Spleen (tissue), 7 donors: ENCODE data around the gene PRIMPOL.
"Not testable (repeated sequence)": the region's sequence is repeated elsewhere in the genome, so short reads cannot be mapped to it uniquely, and the experiment has no call there.

Experiments
- POLR2A ChIP-seq, 3 donors: fragments of 450-650 bp; IDR thresholded peaks; one replicate each; pipeline ENCODE4 v1.5.1; 2017; ENCODE audit warnings: antibody characterized with exemption in 3 of 3, mild to moderate bottlenecking in 1 of 3
- TF ChIP-seq, protein P1 (sequence below), 11 experiments: fragments of 200-600 bp in 7 of 11; fragments of 450-650 bp in 4 of 11; sonication (generic) in 4 of 11; IDR thresholded peaks in 8 of 11; conservative IDR thresholded peaks in 3 of 11; 1 replicate in 7 of 11; 2 replicates in 4 of 11; pipeline versions ENCODE4 v1.4.0 to v1.8.0; 2016 to 2021; ENCODE audit warnings: antibody characterized with exemption in 11 of 11, inconsistent platforms in 4 of 11, mild to moderate bottlenecking in 1 of 11
- donor health status: DM: no; HTN: no; CAD: no; lungs with moderate emphysema.
- donor health status: DM: no; HTN: no; CAD: no.
- donor health status: DM: no; HTN: no; CAD: no.

DNA sequence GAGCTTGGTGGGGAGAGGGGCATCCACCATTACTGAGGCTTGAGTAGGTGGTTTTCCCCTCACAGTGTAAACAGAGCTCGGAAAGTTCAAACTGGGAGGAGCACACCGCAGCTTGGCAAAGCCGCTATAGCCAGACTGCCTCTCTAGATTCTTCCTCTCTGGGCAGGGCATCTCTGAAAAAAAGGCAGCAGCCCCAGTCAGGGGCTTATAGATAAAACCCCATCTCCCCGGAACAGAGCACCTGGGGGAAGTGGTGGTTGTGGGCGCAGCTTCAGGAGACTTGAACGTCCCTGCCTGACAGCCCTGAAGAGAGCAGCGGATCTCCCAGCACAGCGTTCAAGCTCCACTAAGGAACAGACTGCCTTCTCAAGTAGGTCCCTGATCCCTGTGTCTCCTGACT, 48.6 kb upstream of the PRIMPOL start:
- TF ChIP-seq, protein P1, sequence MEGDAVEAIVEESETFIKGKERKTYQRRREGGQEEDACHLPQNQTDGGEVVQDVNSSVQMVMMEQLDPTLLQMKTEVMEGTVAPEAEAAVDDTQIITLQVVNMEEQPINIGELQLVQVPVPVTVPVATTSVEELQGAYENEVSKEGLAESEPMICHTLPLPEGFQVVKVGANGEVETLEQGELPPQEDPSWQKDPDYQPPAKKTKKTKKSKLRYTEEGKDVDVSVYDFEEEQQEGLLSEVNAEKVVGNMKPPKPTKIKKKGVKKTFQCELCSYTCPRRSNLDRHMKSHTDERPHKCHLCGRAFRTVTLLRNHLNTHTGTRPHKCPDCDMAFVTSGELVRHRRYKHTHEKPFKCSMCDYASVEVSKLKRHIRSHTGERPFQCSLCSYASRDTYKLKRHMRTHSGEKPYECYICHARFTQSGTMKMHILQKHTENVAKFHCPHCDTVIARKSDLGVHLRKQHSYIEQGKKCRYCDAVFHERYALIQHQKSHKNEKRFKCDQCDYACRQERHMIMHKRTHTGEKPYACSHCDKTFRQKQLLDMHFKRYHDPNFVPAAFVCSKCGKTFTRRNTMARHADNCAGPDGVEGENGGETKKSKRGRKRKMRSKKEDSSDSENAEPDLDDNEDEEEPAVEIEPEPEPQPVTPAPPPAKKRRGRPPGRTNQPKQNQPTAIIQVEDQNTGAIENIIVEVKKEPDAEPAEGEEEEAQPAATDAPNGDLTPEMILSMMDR (IDR thresholded peaks at IDR 0.05 in 8 of 11, conservative IDR thresholded peaks at IDR 0.05 in 3 of 11), result not testable (repeated sequence)
- not testable (repeated sequence) for TF ChIP-seq POLR2A (IDR thresholded peaks at IDR 0.05)
